Lower lobe of right lung (tissue), 2 donors: ENCODE data around the gene RHOT2. TPM values are rescaled to one million over a fixed set of nuclear protein-coding genes. Genes with fewer than 3 reads are reported as not detected.

Experiments
- ATAC-seq, 2 donors: fragments of 200-7000 bp; cut with Tn5 transposase; one replicate each; pipeline ENCODE4 v1.9.1; 2020 to 2022; ENCODE audit warnings: mild to moderate bottlenecking in 2 of 2, moderate library complexity in 2 of 2
- DNase-seq: peaks from one replicate; pipeline ENCODE4 v3.0.0-alpha.2; 2020
- H3K27ac ChIP-seq: fragments of 200-600 bp; one replicate; pipeline ENCODE4 v1.8.0; 2022
- H3K27me3 ChIP-seq: fragments of 200-600 bp; one replicate; pipeline ENCODE4 v1.8.0; 2022; ENCODE audit warnings: low read depth
- H3K36me3 ChIP-seq: fragments of 200-600 bp; one replicate; pipeline ENCODE4 v1.8.0; 2022; ENCODE audit warnings: mild to moderate bottlenecking
- H3K4me1 ChIP-seq: fragments of 200-600 bp; one replicate; pipeline ENCODE4 v1.8.0; 2022
- H3K4me3 ChIP-seq: fragments of 200-600 bp; one replicate; pipeline ENCODE4 v1.8.0; 2022; ENCODE audit warnings: mild to moderate bottlenecking
- H3K9me3 ChIP-seq: fragments of 200-600 bp; one replicate; pipeline ENCODE4 v1.8.0; 2022
- CTCF ChIP-seq: fragments of 200-600 bp; IDR thresholded peaks from one replicate; pipeline ENCODE4 v1.8.0; 2022; ENCODE audit warnings: antibody characterized with exemption, mild to moderate bottlenecking
- intact Hi-C: fragments of 100-400 bp; cut with DNase I; formaldehyde crosslinking; loops from one replicate; pipeline ENCODE4 v1.11.0; 2022
- total RNA-seq: library from RNA; stranded (reverse); fragmentation: NEBNext Ultra II Directional; extraction: Animal tissue kit (Norgen Biotek cat#: 25700); gene quantifications from one replicate; pipeline ENCODE4 v1.2.1, GENCODE V29; 2021
- donor health status: DM: no; HTN: yes; CAD: no; lungs with severe emphysema.

Gene RHOT2
- total RNA-seq, 1 donor from 2014 or later, result 81.6 TPM

- Histone ChIP-seq H3K4me3 (no peak overlapping the region), H3K27me3 (no peaks in the 10 kb centered on the region), H3K27ac (no peak overlapping the region), H3K9me3 (no peaks in the 10 kb centered on the region), H3K4me1 (peaks cover 44% of the 10 kb centered on the region), H3K36me3 (peaks cover 45% of the 10 kb centered on the region)
- ATAC-seq (no peak), DNase-seq (no peak)
- intact Hi-C loops, result no loop called here
- no peak for TF ChIP-seq CTCF
Measured at GRCh38 chr16:624526-625070, 43.3 kb upstream of the RHOT2 start.

GRCh38 chr16:625117-625976, 42.6 kb upstream of the RHOT2 start:
- TF ChIP-seq CTCF, result no peak
- Histone ChIP-seq H3K27me3 (no peaks in the 10 kb centered on the region), H3K27ac (no peak overlapping the region), H3K4me1 (peaks cover 52% of the 10 kb centered on the region), H3K9me3 (no peaks in the 10 kb centered on the region), H3K4me3 (no peak overlapping the region), H3K36me3 (peaks cover 45% of the 10 kb centered on the region)
- ATAC-seq (no peak), DNase-seq (no peak)
- intact Hi-C loops, result no loop called here

GRCh38 chr16:625977-626765, 41.8 kb upstream of the RHOT2 start:
- intact Hi-C loops, result no loop called here
- Histone ChIP-seq H3K4me1 (peaks cover 57% of the 10 kb centered on the region), H3K4me3 (no peak overlapping the region), H3K36me3 (peaks cover 45% of the 10 kb centered on the region), H3K9me3 (no peaks in the 10 kb centered on the region), H3K27me3 (no peaks in the 10 kb centered on the region), H3K27ac (no peak overlapping the region)
- ATAC-seq, result no peak
- no peak for TF ChIP-seq CTCF
- DNase-seq, result no peak

- no peak overlapping the region for H3K4me3 ChIP-seq
- intact Hi-C loops, result no loop called here
- no peak for TF ChIP-seq CTCF
- H3K27ac ChIP-seq, result peak overlapping the region; percentile 64
- no peaks in the 10 kb centered on the region for H3K9me3 ChIP-seq
- H3K27me3 ChIP-seq, result no peaks in the 10 kb centered on the region
- ATAC-seq, result no peak
- H3K4me1 ChIP-seq, result peaks cover 52% of the 10 kb centered on the region
- H3K36me3 ChIP-seq, result peaks cover 45% of the 10 kb centered on the region
- DNase-seq, result no peak
Measured at GRCh38 chr16:626787-627453, 41.0 kb upstream of the RHOT2 start.
